ENCODE data around the gene NAV2. TPM values are rescaled to one million over a fixed set of nuclear protein-coding genes. Genes with fewer than 3 reads are reported as not detected.

The NAV2 gene
- total RNA-seq, 4 donors from 2014 or later, result 19.2 to 34.7 (median 25.8) TPM

DNA sequence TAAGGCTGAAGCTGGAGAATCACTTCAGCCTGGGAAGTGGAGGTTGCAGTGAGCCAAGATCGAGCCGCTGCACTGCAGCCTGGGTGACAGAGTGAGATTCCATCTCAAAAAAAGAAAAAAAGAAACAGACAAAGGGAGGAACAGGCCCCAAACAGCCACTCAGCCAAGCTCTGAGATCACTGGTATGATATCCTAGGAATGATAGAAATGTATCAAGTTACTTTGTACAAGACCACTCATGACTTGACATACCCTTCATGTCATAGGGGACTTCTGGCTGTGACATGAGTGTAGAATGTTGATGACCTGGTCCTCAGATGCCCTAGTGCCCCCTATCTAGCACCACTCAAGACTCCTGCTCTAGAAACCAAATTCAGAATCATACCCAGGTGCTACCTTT, 216.5 kb downstream of the NAV2 start:
- Histone ChIP-seq H3K4me1 (peaks cover 0 to 21% (median 0%) of the 10 kb centered on the region in 4 donors), H3K36me3 (peaks cover 0 to 14% (median 0%) of the 10 kb centered on the region in 3 donors), H3K27ac (no peak overlapping the region), H3K9me3 (no peaks in the 10 kb centered on the region), H3K4me3 (no peak overlapping the region), H3K27me3 (no peaks in the 10 kb centered on the region)
- DNase-seq (ENCODE audit: low spot score in 2 of 2), result no peak
- 59 to 74% methylated on average over 2 of the region's 2 CpGs for WGBS, 2 donors
- TF ChIP-seq POLR2A (IDR thresholded peaks at IDR 0.05) (no peak), EP300 (IDR thresholded peaks at IDR 0.05) (no peak)
- TF ChIP-seq, protein P1, sequence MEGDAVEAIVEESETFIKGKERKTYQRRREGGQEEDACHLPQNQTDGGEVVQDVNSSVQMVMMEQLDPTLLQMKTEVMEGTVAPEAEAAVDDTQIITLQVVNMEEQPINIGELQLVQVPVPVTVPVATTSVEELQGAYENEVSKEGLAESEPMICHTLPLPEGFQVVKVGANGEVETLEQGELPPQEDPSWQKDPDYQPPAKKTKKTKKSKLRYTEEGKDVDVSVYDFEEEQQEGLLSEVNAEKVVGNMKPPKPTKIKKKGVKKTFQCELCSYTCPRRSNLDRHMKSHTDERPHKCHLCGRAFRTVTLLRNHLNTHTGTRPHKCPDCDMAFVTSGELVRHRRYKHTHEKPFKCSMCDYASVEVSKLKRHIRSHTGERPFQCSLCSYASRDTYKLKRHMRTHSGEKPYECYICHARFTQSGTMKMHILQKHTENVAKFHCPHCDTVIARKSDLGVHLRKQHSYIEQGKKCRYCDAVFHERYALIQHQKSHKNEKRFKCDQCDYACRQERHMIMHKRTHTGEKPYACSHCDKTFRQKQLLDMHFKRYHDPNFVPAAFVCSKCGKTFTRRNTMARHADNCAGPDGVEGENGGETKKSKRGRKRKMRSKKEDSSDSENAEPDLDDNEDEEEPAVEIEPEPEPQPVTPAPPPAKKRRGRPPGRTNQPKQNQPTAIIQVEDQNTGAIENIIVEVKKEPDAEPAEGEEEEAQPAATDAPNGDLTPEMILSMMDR (IDR thresholded peaks at IDR 0.05), result no peak

DNA sequence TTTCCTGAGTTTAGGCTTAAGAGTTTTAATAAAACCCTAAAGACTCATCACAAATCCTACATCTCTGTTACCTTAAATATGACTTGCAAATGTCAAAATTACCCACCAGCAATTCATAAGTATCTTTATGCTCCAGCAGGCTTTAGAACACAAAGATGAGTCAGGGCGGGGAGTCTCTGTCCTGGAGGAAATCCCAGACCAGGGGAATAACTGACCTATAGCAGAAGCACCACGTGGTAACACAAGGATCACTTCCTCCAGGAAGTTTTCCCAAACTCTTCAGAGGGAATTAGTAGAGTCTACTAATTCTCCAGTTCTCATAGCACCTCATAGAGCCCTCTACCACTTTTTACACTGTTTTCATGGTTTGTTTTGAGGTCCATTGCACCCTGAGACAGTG, 217.0 kb downstream of the NAV2 start:
- Histone ChIP-seq H3K36me3 (peaks cover 0 to 19% (median 0%) of the 10 kb centered on the region in 3 donors), H3K9me3 (no peaks in the 10 kb centered on the region), H3K4me1 (peaks cover 0 to 23% (median 0%) of the 10 kb centered on the region in 4 donors), H3K4me3 (no peak overlapping the region), H3K27ac (no peak overlapping the region), H3K27me3 (no peaks in the 10 kb centered on the region)
- DNase-seq (ENCODE audit: low spot score in 2 of 2), result no peak
- WGBS, 2 donors, result 71 to 87% methylated on average over 2 of the region's 2 CpGs
- TF ChIP-seq POLR2A (IDR thresholded peaks at IDR 0.05), result no peak
- TF ChIP-seq, protein P1 (IDR thresholded peaks at IDR 0.05), result no peak
- TF ChIP-seq EP300 (IDR thresholded peaks at IDR 0.05), result no peak

DNA sequence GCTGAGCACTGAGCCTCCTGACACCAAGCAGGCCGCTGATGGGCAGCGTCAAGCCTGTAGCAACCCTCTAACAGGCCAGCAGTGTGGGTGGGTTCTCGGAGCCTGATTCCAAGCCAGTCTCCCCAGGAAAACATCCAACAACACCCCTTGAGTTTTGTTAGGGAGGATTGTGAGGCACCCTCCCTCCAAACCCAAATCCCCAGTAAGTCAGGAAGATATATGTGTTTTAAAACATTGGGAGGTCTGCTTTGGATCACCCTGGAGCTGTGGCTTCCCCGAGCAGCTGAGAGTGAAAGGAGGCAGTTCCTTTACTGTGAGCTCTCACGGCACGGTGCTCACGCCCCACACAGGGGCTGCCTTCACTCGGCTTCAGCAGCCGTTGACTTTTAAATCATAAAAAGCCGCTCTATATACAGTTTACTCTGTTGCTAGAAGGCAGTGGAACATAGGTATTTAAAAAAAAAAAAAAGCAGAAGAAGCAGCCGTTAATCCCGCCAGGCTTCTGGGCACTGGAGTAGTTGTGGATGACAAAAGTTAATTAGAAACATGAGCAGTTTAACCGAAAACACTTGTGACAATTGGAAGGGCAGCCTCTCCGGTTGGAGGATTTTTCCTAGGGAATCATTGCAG, 218.6 kb downstream of the NAV2 start:
- H3K4me3 ChIP-seq, result no peak overlapping the region
- no peak for TF ChIP-seq EP300 (IDR thresholded peaks at IDR 0.05)
- TF ChIP-seq, protein P1 (IDR thresholded peaks at IDR 0.05), result no peak
- no peak for TF ChIP-seq POLR2A (IDR thresholded peaks at IDR 0.05)
- no peaks in the 10 kb centered on the region for H3K9me3 ChIP-seq
- DNase-seq (ENCODE audit: low spot score in 2 of 2), result no peak
- no peak overlapping the region for H3K27ac ChIP-seq
- peaks cover 0 to 22% (median 0%) of the 10 kb centered on the region in 3 donors for H3K36me3 ChIP-seq
- peaks cover 0 to 31% (median 0%) of the 10 kb centered on the region in 4 donors for H3K4me1 ChIP-seq
- H3K27me3 ChIP-seq, result no peaks in the 10 kb centered on the region
- WGBS, 2 donors, result 44 to 49% methylated on average over 14 of the region's 14 CpGs

DNA sequence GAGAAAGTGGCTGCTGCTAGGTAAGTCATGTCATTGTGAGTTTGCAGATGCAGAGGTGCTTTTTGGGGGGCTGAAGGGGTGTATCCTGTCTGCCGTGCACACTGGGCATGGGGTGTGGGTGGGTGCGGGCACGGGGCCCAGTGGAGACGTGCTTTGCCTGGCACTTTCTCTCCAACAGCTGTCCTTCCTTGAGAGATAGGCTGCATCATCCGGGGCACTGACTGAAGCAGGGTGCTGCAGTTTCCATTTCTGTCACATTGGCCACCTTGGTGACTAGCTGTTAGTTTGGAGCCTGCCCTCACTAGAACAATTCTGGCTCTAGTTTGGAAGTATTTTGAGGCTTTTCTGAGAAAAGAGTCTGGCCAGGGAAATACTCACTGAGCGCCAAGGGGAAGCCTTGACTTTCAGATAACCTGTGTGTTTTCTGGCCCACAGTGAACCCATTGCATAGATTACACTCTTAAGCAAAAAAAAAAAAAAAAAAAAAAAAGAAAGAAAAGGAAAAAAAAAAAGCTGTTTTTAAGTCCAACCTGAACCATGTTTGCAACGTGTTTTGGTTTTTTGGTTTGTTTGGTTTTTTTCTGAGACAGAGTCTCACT, 219.2 kb downstream of the NAV2 start:
- Histone ChIP-seq H3K9me3 (no peaks in the 10 kb centered on the region), H3K4me1 (peaks cover 0 to 28% (median 0%) of the 10 kb centered on the region in 4 donors), H3K36me3 (peaks cover 0 to 28% (median 0%) of the 10 kb centered on the region in 3 donors), H3K27me3 (no peaks in the 10 kb centered on the region), H3K4me3 (no peak overlapping the region), H3K27ac (no peak overlapping the region)
- no peak for DNase-seq (ENCODE audit: low spot score in 2 of 2)
- TF ChIP-seq POLR2A (IDR thresholded peaks at IDR 0.05), result no peak
- TF ChIP-seq, protein P1 (IDR thresholded peaks at IDR 0.05), result no peak
- TF ChIP-seq EP300 (IDR thresholded peaks at IDR 0.05), result no peak
- WGBS, 2 donors, result 42 to 51% methylated on average over 7 of the region's 7 CpGs

DNA sequence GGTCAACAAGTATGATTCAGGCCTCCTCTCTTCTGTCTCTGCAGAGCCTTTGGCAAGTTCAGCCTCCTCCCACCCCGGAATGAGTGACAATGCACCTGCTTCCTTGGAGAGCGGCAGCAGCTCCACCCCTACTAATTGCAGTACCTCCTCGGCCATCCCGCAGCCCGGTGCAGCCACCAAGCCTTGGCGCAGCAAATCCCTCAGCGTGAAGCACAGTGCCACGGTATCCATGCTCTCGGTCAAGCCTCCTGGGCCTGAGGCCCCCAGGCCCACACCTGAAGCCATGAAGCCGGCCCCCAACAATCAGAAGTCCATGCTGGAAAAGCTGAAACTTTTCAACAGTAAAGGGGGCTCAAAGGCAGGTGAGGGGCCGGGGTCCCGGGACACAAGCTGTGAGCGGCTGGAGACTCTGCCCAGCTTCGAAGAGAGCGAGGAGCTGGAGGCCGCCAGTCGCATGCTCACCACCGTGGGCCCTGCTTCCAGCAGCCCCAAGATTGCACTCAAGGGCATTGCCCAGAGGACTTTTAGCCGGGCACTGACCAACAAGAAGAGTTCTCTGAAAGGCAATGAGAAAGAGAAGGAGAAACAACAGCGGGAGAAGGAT, 220.6 kb downstream of the NAV2 start:
- Histone ChIP-seq H3K36me3 (peaks cover 0 to 30% (median 0%) of the 10 kb centered on the region in 3 donors), H3K27me3 (no peaks in the 10 kb centered on the region), H3K27ac (no peak overlapping the region), H3K9me3 (no peaks in the 10 kb centered on the region), H3K4me1 (peaks cover 0 to 25% (median 0%) of the 10 kb centered on the region in 4 donors), H3K4me3 (no peak overlapping the region)
- TF ChIP-seq EP300 (IDR thresholded peaks at IDR 0.05) (no peak), POLR2A (IDR thresholded peaks at IDR 0.05) (no peak)
- TF ChIP-seq, protein P1 (IDR thresholded peaks at IDR 0.05), result no peak
- 94 to 96% methylated on average over 20 of the region's 20 CpGs for WGBS, 2 donors
- no peak for DNase-seq (ENCODE audit: low spot score in 2 of 2)
